Cardiac fibroblast (primary cell): ENCODE data around the gene LRFN2.

Experiments
- DNase-seq, 2 donors: peaks; one replicate each; pipeline versions ENCODE4 v3.0.0 to v3.0.0-alpha.2; 2010; ENCODE audit warnings: low read depth in 2 of 2
- H3K4me3 ChIP-seq, 2 donors: replicated peaks in 1 of 2; 1 replicate in 1 of 2; 2 replicates in 1 of 2; pipeline ENCODE4 v1.5.1; 2011; ENCODE audit warnings: low read depth in 2 of 2, low read length in 2 of 2, mild to moderate bottlenecking in 2 of 2, moderate library complexity in 1 of 2
- TF ChIP-seq, protein P1 (sequence below): IDR thresholded peaks from one replicate; pipeline ENCODE4 v1.5.1; 2011; ENCODE audit warnings: low read depth, mild to moderate bottlenecking, low read length, inconsistent platforms

The LRFN2 gene

DNA sequence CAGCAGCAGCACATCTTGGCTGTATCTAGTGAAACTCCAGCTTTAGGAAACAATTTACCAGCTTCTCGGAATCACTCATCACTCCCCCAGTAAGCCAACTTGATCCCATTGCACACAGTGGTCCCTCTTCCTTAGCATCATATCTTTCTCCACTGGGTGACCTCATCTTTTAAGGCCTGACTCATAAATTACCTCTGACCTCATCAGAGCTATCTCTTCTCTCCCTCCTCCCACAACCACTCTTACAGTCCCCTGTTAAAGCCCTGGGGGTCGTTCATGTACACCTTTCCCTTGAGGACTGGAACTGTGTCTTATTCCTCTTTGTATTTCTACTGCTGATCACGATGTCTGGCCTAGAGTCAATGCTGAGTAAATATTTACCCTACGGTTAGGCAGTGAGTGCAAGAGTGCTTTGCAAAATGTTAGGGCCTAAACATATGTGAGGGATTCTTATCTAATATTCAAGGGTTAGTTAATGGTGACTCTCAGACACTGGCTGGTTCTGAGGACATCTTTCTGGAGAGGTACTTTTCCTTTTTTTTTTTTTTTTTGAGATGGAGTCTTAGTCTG lies 187.2 kb downstream of the LRFN2 start:
- no peak overlapping the region for H3K4me3 ChIP-seq
- TF ChIP-seq, protein P1, sequence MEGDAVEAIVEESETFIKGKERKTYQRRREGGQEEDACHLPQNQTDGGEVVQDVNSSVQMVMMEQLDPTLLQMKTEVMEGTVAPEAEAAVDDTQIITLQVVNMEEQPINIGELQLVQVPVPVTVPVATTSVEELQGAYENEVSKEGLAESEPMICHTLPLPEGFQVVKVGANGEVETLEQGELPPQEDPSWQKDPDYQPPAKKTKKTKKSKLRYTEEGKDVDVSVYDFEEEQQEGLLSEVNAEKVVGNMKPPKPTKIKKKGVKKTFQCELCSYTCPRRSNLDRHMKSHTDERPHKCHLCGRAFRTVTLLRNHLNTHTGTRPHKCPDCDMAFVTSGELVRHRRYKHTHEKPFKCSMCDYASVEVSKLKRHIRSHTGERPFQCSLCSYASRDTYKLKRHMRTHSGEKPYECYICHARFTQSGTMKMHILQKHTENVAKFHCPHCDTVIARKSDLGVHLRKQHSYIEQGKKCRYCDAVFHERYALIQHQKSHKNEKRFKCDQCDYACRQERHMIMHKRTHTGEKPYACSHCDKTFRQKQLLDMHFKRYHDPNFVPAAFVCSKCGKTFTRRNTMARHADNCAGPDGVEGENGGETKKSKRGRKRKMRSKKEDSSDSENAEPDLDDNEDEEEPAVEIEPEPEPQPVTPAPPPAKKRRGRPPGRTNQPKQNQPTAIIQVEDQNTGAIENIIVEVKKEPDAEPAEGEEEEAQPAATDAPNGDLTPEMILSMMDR = no peak
- DNase-seq = no peak

DNA sequence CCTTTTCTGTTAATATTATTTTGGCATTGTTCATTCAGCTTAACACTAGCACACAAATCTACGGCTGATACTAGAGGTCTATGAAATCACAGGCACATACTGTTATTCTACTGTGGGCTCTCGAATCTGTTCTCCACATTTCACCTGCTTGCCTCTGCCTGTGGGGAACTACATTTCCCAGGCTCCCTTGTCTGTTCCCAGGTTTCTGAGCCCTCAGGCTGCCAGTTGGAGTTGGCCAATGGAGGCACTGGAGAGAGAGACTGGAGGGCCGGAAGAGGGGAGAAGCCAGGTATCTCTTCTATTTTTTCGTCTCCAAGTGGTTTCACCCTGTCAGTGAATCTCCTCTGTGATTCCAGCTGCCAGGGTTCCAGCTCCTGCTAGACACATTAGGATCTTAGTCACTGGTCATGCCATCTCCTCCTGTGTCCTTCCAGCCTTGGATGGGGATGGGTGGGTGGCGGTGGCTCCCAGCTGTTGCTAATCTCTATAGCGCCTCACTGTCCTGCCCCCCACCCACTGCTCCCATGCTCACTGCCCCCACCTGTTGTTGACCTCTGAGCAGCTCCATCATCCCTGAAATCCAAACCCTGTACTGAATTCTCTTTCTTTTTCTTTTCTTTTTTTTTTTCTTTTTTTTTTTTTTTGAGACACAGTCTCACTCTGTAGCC lies 188.2 kb downstream of the LRFN2 start:
- no peak for DNase-seq
- H3K4me3 ChIP-seq = no peak overlapping the region
- TF ChIP-seq, protein P1 = no peak

- H3K4me3 ChIP-seq = no peak overlapping the region
- no peak for DNase-seq
- TF ChIP-seq, protein P1 = no peak
Observed at GRCh38 chr6:40398034-40398691, 189.0 kb downstream of the LRFN2 start.

- DNase-seq = no peak
- H3K4me3 ChIP-seq = no peak overlapping the region
- TF ChIP-seq, protein P1 = no peak
Observed at GRCh38 chr6:40397287-40398033, 189.7 kb downstream of the LRFN2 start.

GRCh38 chr6:40395698-40396076 lies 191.5 kb downstream of the LRFN2 start:
- no peak overlapping the region for H3K4me3 ChIP-seq
- TF ChIP-seq, protein P1 = no peak
- no peak for DNase-seq

DNA sequence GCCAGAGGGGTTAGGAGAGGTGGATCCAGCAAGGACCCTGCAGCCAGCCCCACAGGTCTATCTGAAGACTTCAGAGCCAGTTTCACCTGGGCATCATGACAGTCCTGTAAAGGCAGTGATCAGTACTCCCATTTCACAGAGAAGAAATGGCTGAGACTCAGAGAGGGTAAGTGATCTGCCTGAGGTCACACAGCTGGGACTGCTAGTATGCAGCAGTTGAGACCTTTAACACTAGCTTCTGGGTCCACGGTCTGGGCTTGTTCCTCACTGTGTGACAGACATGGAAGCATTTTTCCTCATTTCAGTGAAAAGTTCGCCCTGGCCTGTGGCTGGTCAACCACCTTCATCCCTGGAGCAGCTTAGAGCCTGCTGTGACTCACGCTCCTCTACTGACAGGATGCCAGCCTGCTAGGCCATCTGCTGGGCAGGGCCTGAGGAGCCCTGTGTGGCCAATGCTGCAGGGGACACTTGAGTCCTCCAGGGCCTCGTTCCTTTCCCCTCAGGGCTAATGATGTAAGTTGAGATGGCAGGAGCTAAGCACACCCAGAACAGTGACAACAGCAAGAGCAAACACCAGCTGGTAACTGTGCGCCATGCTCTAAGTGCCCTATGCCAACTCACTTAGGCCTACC lies 192.0 kb downstream of the LRFN2 start:
- DNase-seq = no peak
- TF ChIP-seq, protein P1 = no peak
- H3K4me3 ChIP-seq = no peak overlapping the region
